HG02852 (cell line): Measurements from ENCODE around the gene YIF1A.

Experiments
- ATAC-seq: cut with Tn5 transposase; IDR thresholded peaks from one replicate; pipeline ENCODE4 v1.9.1; 2021; ENCODE audit warnings: mild to moderate bottlenecking, moderate library complexity; ENCODE audit not compliant: unreplicated experiment

YIF1A gene

GRCh38 chr11:66288671-66289547 lies at the start of gene YIF1A:
Gene YIF1A (minus strand): TSS chr11:66289143. CDS start chr11:66288985, 158 bp downstream.
- peak; percentile 92 for ATAC-seq

GRCh38 chr11:66337103-66337899 lies 48.4 kb upstream of the YIF1A start:
- no peak for ATAC-seq

- ATAC-seq: peak; percentile 51
These were observed 47.5 kb upstream of the YIF1A start, which contains the start of gene RIN1 for GRCh38 chr11:66336234-66337102. Gene RIN1 (minus strand): TSS chr11:66336434. CDS start chr11:66336402, 32 bp downstream.

GRCh38 chr11:66335531-66336233 lies 46.7 kb upstream of the YIF1A start:
- ATAC-seq: no peak

GRCh38 chr11:66334605-66335442 lies 45.9 kb upstream of the YIF1A start:
- no peak for ATAC-seq

GRCh38 chr11:66333896-66334604 lies 45.1 kb upstream of the YIF1A start:
- no peak for ATAC-seq

- ATAC-seq: no peak
These were observed 44.4 kb upstream of the YIF1A start for GRCh38 chr11:66333220-66333877.

GRCh38 chr11:66332371-66333219 lies 43.7 kb upstream of the YIF1A start:
- no peak for ATAC-seq

- no peak for ATAC-seq
These were observed 42.8 kb upstream of the YIF1A start for GRCh38 chr11:66331542-66332370.

GRCh38 chr11:66330931-66331330 lies 42.0 kb upstream of the YIF1A start:
- no peak for ATAC-seq

- no peak for ATAC-seq
These were observed 40.3 kb upstream of the YIF1A start for GRCh38 chr11:66329165-66329673.

GRCh38 chr11:66328302-66329144 lies 39.6 kb upstream of the YIF1A start:
- no peak for ATAC-seq

- ATAC-seq: no peak
These were observed 39.0 kb upstream of the YIF1A start for GRCh38 chr11:66328031-66328301.

- ATAC-seq: no peak
These were observed 38.5 kb upstream of the YIF1A start for GRCh38 chr11:66327171-66328030.
